Skeletal muscle satellite cell (primary cell): ENCODE data around the gene SNTG2.

Experiments
- H3K27me3 ChIP-seq: 2 replicates; pipeline ENCODE4 v1.7.0; 2013; ENCODE audit warnings: low read length; ENCODE audit not compliant: control insufficient read depth, insufficient read depth
- H3K36me3 ChIP-seq: 2 replicates; pipeline ENCODE4 v1.7.0; 2013; ENCODE audit warnings: mild to moderate bottlenecking, control low read depth, low read length; ENCODE audit not compliant: insufficient read depth
- H3K4me1 ChIP-seq: 2 replicates; pipeline ENCODE4 v1.7.0; 2013; ENCODE audit warnings: low read length; ENCODE audit not compliant: control insufficient read depth, insufficient read depth
- H3K4me2 ChIP-seq: 2 replicates; pipeline ENCODE4 v1.7.0; 2013; ENCODE audit warnings: mild to moderate bottlenecking, low read length
- H3K4me3 ChIP-seq: 2 replicates; pipeline ENCODE4 v1.7.0; 2013; ENCODE audit warnings: low read length
- H3K9ac ChIP-seq: 2 replicates; pipeline ENCODE4 v1.7.0; 2013; ENCODE audit warnings: mild to moderate bottlenecking, low read depth, low read length, moderate library complexity
- H3K9me3 ChIP-seq: replicated peaks from 2 replicates; pipeline ENCODE4 v1.7.0; 2013; ENCODE audit warnings: mild to moderate bottlenecking, control low read depth, low read length

The SNTG2 gene

DNA sequence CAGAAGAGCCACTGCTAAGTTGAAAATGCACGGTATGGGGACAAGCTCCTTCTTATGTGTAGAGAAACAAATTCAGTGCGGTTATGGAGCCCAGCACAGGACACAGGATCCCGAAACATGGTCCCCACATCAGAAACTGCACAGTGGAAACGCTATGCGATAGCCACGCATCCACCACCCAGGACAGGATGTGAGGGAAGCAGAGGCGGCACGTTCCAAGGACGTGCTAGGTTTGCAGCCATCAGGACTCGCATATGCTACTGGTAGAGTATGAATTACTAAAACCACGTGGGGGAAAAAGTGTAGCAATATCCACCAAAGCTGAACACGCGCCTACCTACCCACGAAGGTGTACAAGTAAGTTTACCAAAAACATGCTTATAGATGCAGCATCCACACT lies 34.7 kb upstream of the SNTG2 start:
- Histone ChIP-seq H3K4me2 (no peak overlapping the region), H3K9ac (no peak overlapping the region), H3K9me3 (peaks cover 18% of the 10 kb centered on the region), H3K27me3 (no peaks in the 10 kb centered on the region), H3K4me3 (no peak overlapping the region), H3K36me3 (no peaks in the 10 kb centered on the region), H3K4me1 (no peaks in the 10 kb centered on the region)

DNA sequence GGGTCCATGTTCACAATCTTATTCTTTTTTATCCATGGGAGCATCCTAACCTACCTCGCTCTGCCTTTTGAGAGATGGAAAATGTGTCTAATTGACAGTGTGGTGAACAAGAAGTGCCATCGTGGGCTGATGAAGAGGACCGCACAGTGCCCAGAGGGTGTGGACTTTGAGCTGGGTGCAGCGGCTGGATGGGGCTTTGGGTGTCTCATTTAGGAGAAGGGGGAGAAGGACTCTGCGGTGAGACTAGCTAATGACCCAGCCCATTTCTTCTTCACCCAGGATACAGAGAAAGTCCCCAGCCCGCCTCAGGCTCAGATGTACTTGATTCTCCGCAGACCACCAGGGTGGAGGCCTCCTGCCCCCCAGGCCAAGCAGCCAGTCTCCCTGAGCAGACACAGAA lies 33.7 kb upstream of the SNTG2 start:
- Histone ChIP-seq H3K4me3 (no peak overlapping the region), H3K4me1 (no peaks in the 10 kb centered on the region), H3K27me3 (no peaks in the 10 kb centered on the region), H3K36me3 (no peaks in the 10 kb centered on the region), H3K4me2 (no peak overlapping the region), H3K9ac (no peak overlapping the region), H3K9me3 (peaks cover 19% of the 10 kb centered on the region)

DNA sequence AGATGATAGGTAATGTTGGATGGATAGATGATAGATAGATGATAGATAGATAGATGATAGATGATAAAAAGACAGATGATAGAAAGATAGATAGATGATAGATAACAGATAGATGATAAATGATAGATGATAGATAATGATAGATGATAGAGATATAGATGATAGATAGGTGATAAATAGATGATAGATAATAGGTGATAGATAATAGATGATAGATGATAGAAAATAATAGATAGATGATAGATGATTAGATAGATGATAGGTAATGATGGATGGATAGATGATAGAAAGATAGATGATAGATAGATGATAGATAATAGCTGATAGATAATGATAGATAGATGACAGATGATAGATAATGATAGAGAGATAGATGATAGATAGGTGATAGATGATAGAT lies 31.0 kb upstream of the SNTG2 start:
- peaks cover 19% of the 10 kb centered on the region for H3K9me3 ChIP-seq
- H3K4me1 ChIP-seq: no peaks in the 10 kb centered on the region
- no peaks in the 10 kb centered on the region for H3K36me3 ChIP-seq
- no peaks in the 10 kb centered on the region for H3K27me3 ChIP-seq
- H3K9ac ChIP-seq: no peak overlapping the region
- H3K4me3 ChIP-seq: no peak overlapping the region
- no peak overlapping the region for H3K4me2 ChIP-seq

DNA sequence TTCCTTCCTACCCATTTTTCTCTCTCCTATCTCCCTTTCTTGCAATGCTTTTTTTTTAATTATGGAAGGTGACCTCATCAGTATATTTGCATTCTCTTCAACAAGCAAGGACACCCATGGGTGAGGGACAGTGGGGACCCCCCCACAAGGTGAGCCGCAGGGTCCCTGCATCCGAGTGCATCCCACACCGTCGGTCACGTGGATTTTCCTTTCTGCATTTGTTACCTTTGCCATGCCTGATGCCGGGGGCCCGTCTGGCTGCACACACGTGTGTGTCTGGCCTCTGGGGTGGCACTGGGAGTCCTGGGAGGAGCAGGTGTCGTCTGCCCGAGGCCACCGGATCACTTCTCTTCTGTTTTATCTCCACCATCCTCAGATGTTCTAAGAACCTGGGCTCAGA lies 30.1 kb upstream of the SNTG2 start:
- Histone ChIP-seq H3K9ac (no peak overlapping the region), H3K4me3 (no peak overlapping the region)

DNA sequence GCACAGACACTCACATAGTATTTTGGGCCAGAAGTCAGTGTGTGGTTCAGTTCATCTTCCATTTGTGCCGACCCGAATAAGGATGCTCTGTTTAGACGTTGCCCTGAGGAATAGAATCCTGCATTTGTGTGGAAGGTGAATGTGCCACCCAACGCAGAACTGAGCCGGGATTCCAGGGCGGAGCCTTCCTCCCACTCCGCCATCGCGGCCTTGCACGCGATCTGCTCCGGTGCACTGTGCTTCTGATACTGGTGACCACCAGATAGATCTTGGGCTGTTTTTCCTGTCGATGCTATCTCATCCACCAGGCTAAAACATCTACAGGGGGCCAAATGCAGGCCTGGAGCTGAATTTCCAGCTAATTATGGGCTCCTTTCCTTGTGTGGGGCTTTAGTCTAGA lies 29.6 kb upstream of the SNTG2 start:
- Histone ChIP-seq H3K36me3 (no peaks in the 10 kb centered on the region), H3K4me1 (no peaks in the 10 kb centered on the region), H3K4me2 (no peak overlapping the region), H3K4me3 (no peak overlapping the region), H3K9me3 (peaks cover 20% of the 10 kb centered on the region), H3K9ac (no peak overlapping the region), H3K27me3 (no peaks in the 10 kb centered on the region)

More for the DNA sequence above, 30.1 kb upstream of the SNTG2 start:
- peaks cover 23% of the 10 kb centered on the region for H3K9me3 ChIP-seq
- H3K36me3 ChIP-seq: no peaks in the 10 kb centered on the region
- H3K27me3 ChIP-seq: no peaks in the 10 kb centered on the region
- no peak overlapping the region for H3K4me2 ChIP-seq
- no peaks in the 10 kb centered on the region for H3K4me1 ChIP-seq

DNA sequence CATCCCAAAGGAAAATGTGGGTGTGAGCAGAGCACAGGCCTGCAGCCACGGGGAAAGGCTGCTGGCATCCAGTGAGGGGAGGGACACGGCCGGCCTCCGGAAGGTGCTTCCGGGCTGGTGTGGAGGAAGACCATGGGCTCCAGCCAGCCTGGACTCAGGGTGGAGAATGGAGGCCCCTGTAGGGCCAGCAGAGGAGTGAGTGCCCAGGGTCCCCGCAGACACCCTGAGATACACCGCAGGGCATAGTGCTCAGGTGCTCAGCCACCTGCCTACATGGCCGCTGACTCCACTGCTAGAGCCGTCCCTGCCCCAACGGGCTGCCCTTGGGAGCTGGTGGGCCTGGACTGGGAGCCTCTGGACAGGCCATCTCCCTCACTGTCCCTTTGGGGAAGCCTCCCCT lies 28.5 kb upstream of the SNTG2 start:
- no peaks in the 10 kb centered on the region for H3K4me1 ChIP-seq
- H3K4me2 ChIP-seq: no peak overlapping the region
- no peak overlapping the region for H3K9ac ChIP-seq
- H3K36me3 ChIP-seq: no peaks in the 10 kb centered on the region
- no peaks in the 10 kb centered on the region for H3K27me3 ChIP-seq
- H3K4me3 ChIP-seq: no peak overlapping the region
- peaks cover 16% of the 10 kb centered on the region for H3K9me3 ChIP-seq

DNA sequence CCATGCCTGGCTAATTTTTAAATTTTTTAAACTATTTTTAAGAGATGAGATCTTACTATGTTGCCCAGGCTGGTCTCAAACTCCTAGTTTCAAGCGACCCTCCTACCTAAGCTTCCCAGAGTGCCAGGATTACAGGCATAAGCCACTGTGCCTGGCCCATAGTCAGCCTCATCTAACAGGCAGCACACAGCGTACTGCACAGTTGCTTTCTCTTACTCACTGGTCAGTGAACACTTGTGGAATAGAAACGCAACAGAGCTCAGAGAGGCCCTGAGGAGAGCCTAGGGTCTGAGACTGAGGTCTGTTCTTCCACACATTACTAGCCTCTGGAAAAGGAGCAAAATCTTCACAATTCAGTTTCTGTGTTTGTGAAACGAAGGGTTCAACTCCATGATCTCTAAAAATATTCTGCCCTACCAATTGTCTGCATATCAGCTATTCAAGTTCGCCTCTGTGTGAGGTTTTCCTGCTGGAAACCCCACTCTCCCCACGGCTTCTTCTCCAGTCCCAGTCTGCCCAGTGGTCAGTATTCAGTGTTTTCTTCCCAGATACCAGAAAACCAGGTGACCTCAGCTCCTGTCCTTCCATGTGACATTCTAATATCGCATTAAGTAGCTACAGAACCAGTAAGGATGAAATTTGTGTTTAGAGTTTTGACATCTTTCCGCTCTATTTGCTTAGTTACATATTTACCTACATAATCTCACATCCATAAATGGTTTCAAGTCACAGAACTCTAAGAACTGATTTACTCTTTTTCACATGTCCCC lies 26.6 kb upstream of the SNTG2 start:
- H3K9ac ChIP-seq: no peak overlapping the region

DNA sequence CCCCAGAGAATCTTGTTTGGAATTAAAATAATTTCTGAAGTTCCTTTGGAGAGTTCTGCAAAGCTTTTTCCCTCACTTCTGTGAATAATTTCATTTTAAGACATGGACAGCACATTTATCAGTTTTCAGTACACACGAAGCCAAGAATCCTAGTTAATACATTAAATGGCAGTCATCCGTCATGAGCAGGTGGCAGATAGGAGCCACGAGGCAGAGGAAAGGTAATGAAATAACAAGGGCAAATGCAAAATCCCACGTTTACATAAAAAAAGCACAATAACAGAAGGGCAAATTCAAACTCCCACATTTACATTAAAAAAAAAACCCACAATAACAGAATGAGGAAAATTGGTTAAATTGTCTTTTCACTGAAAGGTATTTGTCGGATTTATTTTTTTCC lies 25.9 kb upstream of the SNTG2 start:
- Histone ChIP-seq H3K4me1 (no peaks in the 10 kb centered on the region), H3K4me3 (no peak overlapping the region), H3K27me3 (no peaks in the 10 kb centered on the region), H3K9ac (no peak overlapping the region), H3K36me3 (no peaks in the 10 kb centered on the region), H3K9me3 (peaks cover 7% of the 10 kb centered on the region), H3K4me2 (no peak overlapping the region)

More for the DNA sequence above, 26.6 kb upstream of the SNTG2 start:
- H3K9me3 ChIP-seq: peaks cover 7% of the 10 kb centered on the region
- H3K4me2 ChIP-seq: no peak overlapping the region
- H3K4me3 ChIP-seq: no peak overlapping the region
- no peaks in the 10 kb centered on the region for H3K4me1 ChIP-seq
- H3K36me3 ChIP-seq: no peaks in the 10 kb centered on the region
- H3K27me3 ChIP-seq: no peaks in the 10 kb centered on the region

DNA sequence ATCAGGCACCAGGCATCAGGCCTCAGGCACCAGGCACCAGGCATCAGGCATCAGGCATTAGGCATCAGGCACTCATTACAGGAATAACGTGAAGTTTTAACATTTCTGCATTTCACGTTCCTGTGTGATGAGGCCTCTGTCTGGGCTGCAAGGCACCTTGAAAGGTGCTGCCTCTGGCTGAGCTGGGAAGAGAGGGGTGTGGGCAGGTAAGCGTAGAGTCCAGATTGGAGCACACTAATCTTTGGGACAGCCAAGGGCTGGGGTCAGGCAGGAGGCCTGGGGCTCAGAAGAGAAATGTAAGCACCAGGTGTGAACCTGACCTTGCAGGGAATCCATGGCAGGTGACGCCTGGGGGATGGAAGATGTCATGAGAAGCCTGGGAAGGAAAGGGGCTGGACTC lies 25.3 kb upstream of the SNTG2 start:
- Histone ChIP-seq H3K9me3 (peaks cover 7% of the 10 kb centered on the region), H3K4me2 (no peak overlapping the region), H3K4me1 (no peaks in the 10 kb centered on the region), H3K36me3 (no peaks in the 10 kb centered on the region), H3K4me3 (no peak overlapping the region), H3K9ac (no peak overlapping the region), H3K27me3 (no peaks in the 10 kb centered on the region)

DNA sequence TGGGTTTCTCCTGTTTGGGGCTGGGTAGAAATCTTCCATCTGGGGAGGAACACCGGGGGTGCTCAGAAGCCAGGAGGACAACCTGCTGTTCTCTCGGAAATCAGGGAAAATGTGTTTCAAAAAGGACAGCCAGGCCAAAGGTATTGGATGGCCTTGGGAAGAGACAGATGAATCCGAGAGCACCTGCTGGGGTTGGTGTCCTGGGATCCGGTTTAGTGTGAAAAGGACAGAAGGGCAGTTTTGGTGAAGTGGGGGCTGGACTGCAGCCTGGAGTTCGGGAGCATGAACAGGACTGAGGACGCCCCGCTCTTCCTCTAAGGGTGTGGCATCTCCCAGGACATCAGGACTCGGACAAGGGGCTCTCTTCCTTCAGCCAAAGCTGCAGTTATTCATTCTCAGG lies 24.9 kb upstream of the SNTG2 start:
- Histone ChIP-seq H3K4me3 (no peak overlapping the region), H3K36me3 (no peaks in the 10 kb centered on the region), H3K9me3 (peaks cover 7% of the 10 kb centered on the region), H3K4me1 (no peaks in the 10 kb centered on the region), H3K27me3 (no peaks in the 10 kb centered on the region), H3K4me2 (no peak overlapping the region), H3K9ac (no peak overlapping the region)

DNA sequence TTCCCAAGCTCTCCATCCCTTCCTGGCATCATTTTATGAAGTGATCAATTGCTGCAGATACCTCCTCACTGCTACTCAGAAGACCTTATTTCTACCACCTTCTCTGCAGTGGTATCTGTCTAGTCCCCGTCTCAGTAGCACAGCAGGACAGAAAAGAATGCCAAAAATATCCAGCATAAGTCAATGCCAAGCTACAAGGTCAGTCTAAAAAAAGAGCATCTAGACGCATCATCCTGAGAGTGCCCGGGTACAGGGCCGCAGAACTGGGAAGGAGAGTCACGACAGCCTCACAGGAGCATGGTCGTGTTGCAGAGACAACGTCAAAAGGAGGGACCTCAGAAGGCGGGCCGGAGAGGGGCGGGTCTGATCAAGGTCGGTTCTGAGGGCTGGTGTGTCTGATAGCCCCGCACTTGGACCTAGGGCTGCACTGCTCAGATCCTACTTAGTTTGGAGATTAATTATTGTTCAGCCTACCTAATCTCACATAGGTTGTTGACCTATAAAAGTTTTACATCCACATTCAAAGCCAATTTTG lies 24.3 kb upstream of the SNTG2 start:
- H3K4me1 ChIP-seq: no peaks in the 10 kb centered on the region
- H3K27me3 ChIP-seq: no peaks in the 10 kb centered on the region
- H3K4me2 ChIP-seq: no peak overlapping the region
- no peak overlapping the region for H3K9ac ChIP-seq
- peaks cover 4% of the 10 kb centered on the region for H3K9me3 ChIP-seq
- H3K36me3 ChIP-seq: no peaks in the 10 kb centered on the region
- no peak overlapping the region for H3K4me3 ChIP-seq

DNA sequence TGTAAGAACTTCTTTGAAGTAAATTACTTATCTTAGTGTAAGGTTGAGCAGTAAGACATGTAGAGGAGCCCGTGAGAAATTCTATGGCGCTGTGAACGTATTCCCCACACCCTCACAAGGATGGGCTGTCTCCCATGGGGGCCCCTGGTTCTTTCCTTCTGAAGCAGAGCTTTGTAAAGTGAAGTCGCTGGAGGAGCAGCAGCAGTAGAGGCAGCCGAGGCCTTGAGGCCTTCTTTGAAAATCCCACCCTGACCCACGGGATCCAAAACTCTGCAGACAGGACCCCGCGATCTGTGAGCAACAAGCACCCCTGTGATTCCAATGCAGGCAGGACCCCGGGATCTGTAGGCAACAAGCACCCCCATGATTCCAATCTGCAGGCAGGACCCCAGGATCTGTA lies 23.8 kb upstream of the SNTG2 start:
- no peak overlapping the region for H3K9ac ChIP-seq
- peaks cover 4% of the 10 kb centered on the region for H3K9me3 ChIP-seq
- no peaks in the 10 kb centered on the region for H3K36me3 ChIP-seq
- H3K4me2 ChIP-seq: no peak overlapping the region
- no peaks in the 10 kb centered on the region for H3K4me1 ChIP-seq
- no peak overlapping the region for H3K4me3 ChIP-seq
- H3K27me3 ChIP-seq: no peaks in the 10 kb centered on the region
